ENCODE measurements around the gene TRRAP.

DNA sequence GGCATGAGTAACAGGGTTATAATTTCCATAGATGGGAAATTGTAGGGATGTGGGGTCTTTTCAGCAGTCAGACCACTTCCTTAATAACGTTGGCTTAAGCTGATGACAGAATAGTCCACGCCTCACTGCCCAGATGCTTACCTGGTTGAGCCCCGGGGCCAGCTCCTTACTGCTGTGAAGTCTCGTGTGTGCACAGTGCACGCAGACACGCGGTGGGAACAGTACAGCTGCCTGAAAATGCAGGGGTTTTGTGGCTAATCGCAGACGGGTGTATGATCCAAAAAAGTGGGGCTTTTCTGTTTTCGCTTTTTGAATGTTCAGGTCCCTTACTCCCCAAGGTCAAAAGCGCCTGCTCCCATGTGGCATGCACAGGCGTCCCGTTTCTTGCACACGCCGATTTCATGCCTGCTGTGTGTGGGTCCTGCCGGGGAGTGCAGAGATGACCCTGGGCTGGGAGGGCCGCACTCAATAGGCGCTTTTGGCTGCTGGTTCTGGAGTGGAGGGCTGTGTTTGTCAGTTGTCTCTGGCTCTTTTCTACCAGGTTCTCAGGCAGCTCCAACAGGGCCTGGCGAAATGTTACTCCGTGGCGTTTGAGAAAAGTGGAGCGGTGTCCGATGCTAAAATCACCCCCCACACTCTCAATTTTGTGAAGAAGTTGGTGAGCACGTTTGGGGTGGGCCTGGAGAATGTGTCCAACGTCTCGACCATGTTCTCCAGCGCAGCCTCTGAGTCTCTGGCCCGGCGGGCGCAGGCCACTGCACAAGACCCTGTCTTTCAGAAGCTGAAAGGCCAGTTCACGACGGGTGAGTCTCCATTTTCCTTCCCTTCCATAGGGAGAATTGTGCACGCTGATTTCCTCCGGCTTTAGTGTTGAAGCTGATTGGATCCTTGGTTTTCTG is 116.0 kb downstream of the TRRAP start:
- TF ChIP-seq, protein P1, sequence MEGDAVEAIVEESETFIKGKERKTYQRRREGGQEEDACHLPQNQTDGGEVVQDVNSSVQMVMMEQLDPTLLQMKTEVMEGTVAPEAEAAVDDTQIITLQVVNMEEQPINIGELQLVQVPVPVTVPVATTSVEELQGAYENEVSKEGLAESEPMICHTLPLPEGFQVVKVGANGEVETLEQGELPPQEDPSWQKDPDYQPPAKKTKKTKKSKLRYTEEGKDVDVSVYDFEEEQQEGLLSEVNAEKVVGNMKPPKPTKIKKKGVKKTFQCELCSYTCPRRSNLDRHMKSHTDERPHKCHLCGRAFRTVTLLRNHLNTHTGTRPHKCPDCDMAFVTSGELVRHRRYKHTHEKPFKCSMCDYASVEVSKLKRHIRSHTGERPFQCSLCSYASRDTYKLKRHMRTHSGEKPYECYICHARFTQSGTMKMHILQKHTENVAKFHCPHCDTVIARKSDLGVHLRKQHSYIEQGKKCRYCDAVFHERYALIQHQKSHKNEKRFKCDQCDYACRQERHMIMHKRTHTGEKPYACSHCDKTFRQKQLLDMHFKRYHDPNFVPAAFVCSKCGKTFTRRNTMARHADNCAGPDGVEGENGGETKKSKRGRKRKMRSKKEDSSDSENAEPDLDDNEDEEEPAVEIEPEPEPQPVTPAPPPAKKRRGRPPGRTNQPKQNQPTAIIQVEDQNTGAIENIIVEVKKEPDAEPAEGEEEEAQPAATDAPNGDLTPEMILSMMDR (IDR thresholded peaks at IDR 0.05) = no peak
- TF ChIP-seq POLR2A (IDR thresholded peaks at IDR 0.05) (no peak), EP300 (IDR thresholded peaks at IDR 0.05) (no peak)
